ENCODE results near the gene MYF5.

- TF ChIP-seq POLR2A (IDR thresholded peaks at IDR 0.05) (no peak), CTCF (IDR thresholded peaks at IDR 0.05) (no peak)
Observed at GRCh38 chr12:80766210-80766609, 49.5 kb downstream of the MYF5 start.

All from right lobe of liver (tissue), 4 donors.